HG03280 (cell line): Measurements from ENCODE around the gene CIDEC.

Source experiments
- ATAC-seq: cut with Tn5 transposase; IDR thresholded peaks from one replicate; pipeline ENCODE4 v1.9.1; 2021; ENCODE audit warnings: mild to moderate bottlenecking, moderate library complexity; ENCODE audit not compliant: unreplicated experiment

The CIDEC gene

GRCh38 chr3:9817436-9817835 lies 62.6 kb downstream of the CIDEC start:
- no peak for ATAC-seq
